PC-3 (cell line): ENCODE measurements around the gene ZC3H14. TPM values are rescaled to one million over a fixed set of nuclear protein-coding genes. Genes with fewer than 3 reads are reported as not detected.

Source experiments
- ATAC-seq: fragments of 200-7000 bp; cut with Tn5 transposase; 2 replicates; pipeline ENCODE4 v1.9.1; 2020; ENCODE audit warnings: mild to moderate bottlenecking, moderate library complexity
- Bru-seq: library from RNA; stranded (reverse); fragments of 400-500 nt; gene quantifications from one replicate; lab custom pipeline; 2021; lab: Mats Ljungman, UMichigan
- BruChase-seq, 2 experiments: library from RNA; stranded (reverse); fragments of 400-500 nt; gene quantifications; one replicate each; lab custom pipeline; 2021; lab: Mats Ljungman, UMichigan
- BruUV-seq: library from RNA; stranded (reverse); fragments of 400-500 nt; replicated peaks from 2 replicates; lab custom pipeline; 2021; lab: Mats Ljungman, UMichigan
- CTCF ChIA-PET: fragments of 300-600 bp; sonication (Branson Sonifier 250); formaldehyde crosslinking; loops from one replicate; lab custom pipeline; 2022; ENCODE audit warnings: antibody characterized with exemption; lab: Charles Lee
- POLR2A ChIA-PET: fragments of 300-600 bp; sonication (Branson Sonifier 250); formaldehyde crosslinking; loops from one replicate; lab custom pipeline; 2022; ENCODE audit warnings: antibody characterized with exemption; ENCODE audit not compliant: unreplicated experiment; lab: Charles Lee
- DNase-seq: peaks from one replicate; pipeline ENCODE4 v3.0.0-alpha.2; 2015
- H2AFZ ChIP-seq: fragments of 300-600 bp; sonication (generic); 2 replicates; pipeline ENCODE4 v1.6.0; 2016; ENCODE audit warnings: antibody characterized with exemption, low read length
- H3F3A ChIP-seq: fragments of 300-600 bp; sonication (generic); one replicate; pipeline ENCODE4 v1.6.0; 2017; ENCODE audit warnings: antibody characterized with exemption, low read length, control low read depth, mild to moderate bottlenecking; ENCODE audit not compliant: unreplicated experiment
- H3K27ac ChIP-seq: fragments of 300-600 bp; sonication (generic); 2 replicates; pipeline ENCODE4 v1.5.1; 2016; ENCODE audit warnings: mild to moderate bottlenecking, low read length
- H3K27me3 ChIP-seq: fragments of 300-600 bp; sonication (generic); 2 replicates; pipeline ENCODE4 v1.6.1; 2016; ENCODE audit warnings: low read length, mixed read lengths
- H3K36me3 ChIP-seq: fragments of 300-600 bp; sonication (generic); 2 replicates; pipeline ENCODE4 v1.6.1; 2016; ENCODE audit warnings: low read depth, mixed run types, low read length, mixed read lengths
- H3K4me1 ChIP-seq: fragments of 300-600 bp; sonication (generic); 2 replicates; pipeline ENCODE4 v1.5.1; 2016; ENCODE audit warnings: low read length; ENCODE audit not compliant: insufficient read depth
- H3K4me2 ChIP-seq: fragments of 300-600 bp; sonication (generic); 2 replicates; pipeline ENCODE4 v1.6.0; 2016; ENCODE audit warnings: low read length
- H3K4me3 ChIP-seq: fragments of 300-600 bp; sonication (generic); 2 replicates; pipeline ENCODE4 v1.5.1; 2016; ENCODE audit warnings: mild to moderate bottlenecking, low read length, mixed read lengths
- H3K79me2 ChIP-seq: fragments of 300-600 bp; sonication (generic); 2 replicates; pipeline ENCODE4 v1.6.1; 2017; ENCODE audit warnings: low read length, mixed read lengths
- H3K9ac ChIP-seq: fragments of 300-600 bp; sonication (generic); 2 replicates; pipeline ENCODE4 v1.6.0; 2016; ENCODE audit warnings: mild to moderate bottlenecking, low read length
- H3K9me2 ChIP-seq: fragments of 300-600 bp; sonication (generic); replicated peaks from 2 replicates; pipeline ENCODE4 v1.6.1; 2016; ENCODE audit warnings: mixed run types, low read length, mixed read lengths
- H3K9me3 ChIP-seq: fragments of 300-600 bp; sonication (generic); 2 replicates; pipeline ENCODE4 v1.6.1; 2016; ENCODE audit warnings: low read length, mixed read lengths
- H4K20me1 ChIP-seq: fragments of 300-600 bp; sonication (generic); 2 replicates; pipeline ENCODE4 v1.6.1; 2016; ENCODE audit warnings: low read length, mixed read lengths
- CTCF ChIP-seq: fragments of 300-600 bp; sonication (generic); conservative IDR thresholded peaks from 2 replicates; pipeline ENCODE4 v1.5.1; 2017; ENCODE audit warnings: antibody characterized with exemption, low read depth, mild to moderate bottlenecking, low read length
- EZH2 ChIP-seq: fragments of 300-600 bp; sonication (generic); IDR thresholded peaks from one replicate; pipeline ENCODE4 v1.6.1; 2017; ENCODE audit warnings: antibody characterized with exemption, mild to moderate bottlenecking, low read length; ENCODE audit not compliant: unreplicated experiment
- EZH2phosphoT487 ChIP-seq: fragments of 300-600 bp; sonication (generic); IDR thresholded peaks from 2 replicates; pipeline ENCODE4 v1.6.1; 2018; ENCODE audit warnings: mild to moderate bottlenecking, antibody characterized with exemption, low read length, borderline replicate concordance
- intact Hi-C: fragments of 100-400 bp; cut with micrococcal nuclease; formaldehyde crosslinking; loops from 2 replicates; pipeline ENCODE4 v1.9.0; 2023
- long read RNA-seq: library from polyadenylated mRNA; unstranded; transcript quantifications from one replicate; pipeline ENCODE4 v2.0.0, GENCODE V29; 2021; ENCODE audit not compliant: unreplicated experiment
- total RNA-seq: library from RNA; depleted of rRNA; stranded (reverse); fragments of >200 nt; gene quantifications from 2 replicates; pipeline ENCODE4 v1.2.3, GENCODE V29; 2014; rRNA removed

The ZC3H14 gene
- total RNA-seq: 51.5 and 58.2 TPM in 2 replicates
- Bru-seq, nascent RNA: percentile 86 among the genes with signal in this experiment
- BruChase-seq, experiment 1, labeled RNA remaining after a 6-hour chase: percentile 87 among the genes with signal in this experiment
- BruChase-seq, experiment 2, labeled RNA remaining after a 2-hour chase: percentile 90 among the genes with signal in this experiment
- long read RNA-seq, full-length matches to known transcripts: 65 of 195 reads
- long read RNA-seq, partial matches to known transcripts: 37 of 195 reads
- long read RNA-seq, other reads (novel, unspliced or antisense): 93 of 195 reads

GRCh38 chr14:88562831-88563686 lies at the start of gene ZC3H14:
TSS of gene ZC3H14 (plus strand) at chr14:88563037. CDS start at chr14:88563134, 97 bp downstream.
- Histone ChIP-seq H3K9ac (peak within 1 kb of the TSS; percentile 93), H3K27ac (peak within 1 kb of the TSS; percentile 50), H3K27me3 (no peaks in the 10 kb centered on the region), H3K4me3 (peak within 1 kb of the TSS; percentile 74), H3F3A (no peaks in the 10 kb centered on the region), H3K79me2 (peaks cover 39% of the 10 kb centered on the region), H3K36me3 (peaks cover 9% of the 10 kb centered on the region; the same call in 1 of the 2 replicates), H3K4me1 (peaks cover 12% of the 10 kb centered on the region), H2AFZ (peak within 1 kb of the TSS; percentile 95), H3K9me2 (no peaks in the 10 kb centered on the region), H3K4me2 (peak within 1 kb of the TSS; percentile 90), H3K9me3 (no peaks in the 10 kb centered on the region), H4K20me1 (0 out of 2 replicates have a peak, but pooled peaks cover 11% of the 10 kb centered on the region)
- DNase-seq (peak; percentile 93), ATAC-seq (peak; percentile 92)
- intact Hi-C loops: loop anchor here (5.0 kb wide), 2 partner anchors 304 to 1394 kb away; partner anchors contain the start of gene TDP1
- CTCF ChIA-PET: no interaction called here
- BruUV-seq: no TSS peak
- TF ChIP-seq EZH2: no peak
- TF ChIP-seq CTCF: no peak
- POLR2A ChIA-PET: no interaction called here

GRCh38 chr14:88515499-88516221 lies 47.2 kb upstream of the ZC3H14 start:
- no peaks in the 10 kb centered on the region for H3F3A ChIP-seq
- POLR2A ChIA-PET: no interaction called here
- no TSS peak for BruUV-seq

GRCh38 chr14:88516861-88517357 lies 45.9 kb upstream of the ZC3H14 start:
- ChIA-PET CTCF (no interaction called here), POLR2A (no interaction called here)
- Histone ChIP-seq H3F3A (no peaks in the 10 kb centered on the region), H3K4me3 (no peak overlapping the region), H3K4me1 (peaks cover 29% of the 10 kb centered on the region), H2AFZ (no peak overlapping the region), H4K20me1 (no peaks in the 10 kb centered on the region), H3K9me3 (no peaks in the 10 kb centered on the region), H3K9ac (no peak overlapping the region), H3K9me2 (no peaks in the 10 kb centered on the region), H3K36me3 (0 out of 2 replicates have a peak, but pooled peaks cover 2% of the 10 kb centered on the region), H3K79me2 (no peaks in the 10 kb centered on the region), H3K27me3 (no peaks in the 10 kb centered on the region), H3K4me2 (no peak overlapping the region), H3K27ac (no peak overlapping the region)
- no peak for ATAC-seq
- no TSS peak for BruUV-seq
- DNase-seq: no peak
- no peak for TF ChIP-seq EZH2phosphoT487
- TF ChIP-seq EZH2: no peak
- TF ChIP-seq CTCF: no peak
- intact Hi-C loops: no loop called here

More at GRCh38 chr14:88515499-88516221, 47.2 kb upstream of the ZC3H14 start:
- Histone ChIP-seq H3K79me2 (no peaks in the 10 kb centered on the region), H3K4me3 (no peak overlapping the region), H3K27ac (no peak overlapping the region), H3K36me3 (0 out of 2 replicates have a peak, but pooled peaks cover 2% of the 10 kb centered on the region), H4K20me1 (no peaks in the 10 kb centered on the region), H3K27me3 (no peaks in the 10 kb centered on the region), H3K9me2 (no peaks in the 10 kb centered on the region), H3K9ac (no peak overlapping the region), H3K9me3 (no peaks in the 10 kb centered on the region), H3K4me1 (peaks cover 20% of the 10 kb centered on the region), H2AFZ (no peak overlapping the region), H3K4me2 (no peak overlapping the region)
- DNase-seq: no peak
- ATAC-seq: no peak
- CTCF ChIA-PET: no interaction called here
- TF ChIP-seq EZH2phosphoT487 (no peak), EZH2 (no peak)
- intact Hi-C loops: no loop called here
